NCI-H524 (cell line): ENCODE measurements around the gene PCDHB12.
"Not testable (repeated sequence)": the region's sequence is repeated elsewhere in the genome, so short reads cannot be mapped to it uniquely, and the experiment has no call there.

Experiments
- DNase-seq, 2 experiments: peaks; one replicate each; lab custom pipeline; 2025; lab: John Stamatoyannopoulos, UW

PCDHB12 gene

DNA sequence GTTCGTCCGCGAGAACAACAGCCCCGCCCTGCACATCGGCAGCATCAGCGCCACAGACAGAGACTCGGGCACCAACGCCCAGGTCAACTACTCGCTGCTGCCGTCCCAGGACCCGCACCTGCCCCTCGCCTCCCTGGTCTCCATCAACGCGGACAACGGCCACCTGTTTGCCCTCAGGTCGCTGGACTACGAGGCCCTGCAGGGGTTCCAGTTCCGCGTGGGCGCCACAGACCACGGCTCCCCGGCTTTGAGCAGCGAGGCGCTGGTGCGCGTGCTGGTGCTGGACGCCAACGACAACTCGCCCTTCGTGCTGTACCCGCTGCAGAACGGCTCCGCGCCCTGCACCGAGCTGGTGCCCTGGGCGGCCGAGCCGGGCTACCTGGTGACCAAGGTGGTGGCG, 1.8 kb downstream of the PCDHB12 start:
- DNase-seq: not testable (repeated sequence)

DNA sequence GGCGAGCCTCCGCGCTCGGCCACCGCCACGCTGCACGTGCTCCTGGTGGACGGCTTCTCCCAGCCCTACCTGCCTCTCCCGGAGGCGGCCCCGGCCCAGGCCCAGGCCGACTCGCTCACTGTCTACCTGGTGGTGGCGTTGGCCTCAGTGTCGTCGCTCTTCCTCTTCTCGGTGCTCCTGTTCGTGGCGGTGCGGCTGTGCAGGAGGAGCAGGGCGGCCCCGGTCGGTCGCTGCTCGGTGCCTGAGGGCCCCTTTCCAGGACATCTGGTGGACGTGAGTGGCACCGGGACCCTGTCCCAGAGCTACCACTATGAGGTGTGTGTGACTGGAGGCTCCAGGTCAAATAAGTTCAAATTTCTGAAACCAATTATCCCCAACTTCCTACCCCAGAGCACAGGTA, 2.3 kb downstream of the PCDHB12 start:
- not testable (repeated sequence) for DNase-seq

DNA sequence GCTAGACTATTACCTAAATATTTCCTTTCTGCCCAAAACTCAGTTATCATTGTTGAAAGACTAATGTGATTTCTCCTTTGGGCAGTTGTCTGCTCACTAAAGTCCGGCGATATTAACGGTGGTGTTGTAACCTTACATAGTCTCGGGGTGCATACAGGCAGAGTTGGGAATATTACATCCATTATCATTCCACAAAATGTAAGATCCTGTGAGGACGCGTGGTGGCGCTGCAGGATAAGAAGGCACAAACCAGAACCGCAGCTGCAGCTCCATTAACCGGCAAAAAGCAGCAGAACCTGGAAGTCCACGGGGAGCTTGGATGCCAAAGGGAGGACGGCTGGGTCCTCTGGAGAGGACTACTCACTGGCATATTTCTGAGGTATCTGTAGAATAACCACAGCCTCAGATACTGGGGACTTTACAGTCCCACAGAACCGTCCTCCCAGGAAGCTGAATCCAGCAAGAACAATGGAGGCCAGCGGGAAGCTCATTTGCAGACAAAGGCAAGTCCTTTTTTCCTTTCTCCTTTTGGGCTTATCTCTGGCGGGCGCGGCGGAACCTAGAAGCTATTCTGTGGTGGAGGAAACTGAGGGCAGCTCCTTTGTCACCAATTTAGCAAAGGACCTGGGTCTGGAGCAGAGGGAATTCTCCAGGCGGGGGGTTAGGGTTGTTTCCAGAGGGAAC, 5.3 kb downstream of the PCDHB12 start, which contains the start of gene PCDHB13:
PCDHB13 (plus strand) TSS at position 264 of the 684 bp plus-strand sequence; CDS start at position 469, 205 bp downstream.
- DNase-seq: peak in 1 of 2 experiments; percentile 18

DNA sequence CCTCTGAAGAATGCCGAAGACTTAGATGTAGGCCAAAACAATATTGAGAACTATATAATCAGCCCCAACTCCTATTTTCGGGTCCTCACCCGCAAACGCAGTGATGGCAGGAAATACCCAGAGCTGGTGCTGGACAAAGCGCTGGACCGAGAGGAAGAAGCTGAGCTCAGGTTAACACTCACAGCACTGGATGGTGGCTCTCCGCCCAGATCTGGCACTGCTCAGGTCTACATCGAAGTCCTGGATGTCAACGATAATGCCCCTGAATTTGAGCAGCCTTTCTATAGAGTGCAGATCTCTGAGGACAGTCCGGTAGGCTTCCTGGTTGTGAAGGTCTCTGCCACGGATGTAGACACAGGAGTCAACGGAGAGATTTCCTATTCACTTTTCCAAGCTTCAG, 6.1 kb downstream of the PCDHB12 start:
- DNase-seq: not testable (repeated sequence)

DNA sequence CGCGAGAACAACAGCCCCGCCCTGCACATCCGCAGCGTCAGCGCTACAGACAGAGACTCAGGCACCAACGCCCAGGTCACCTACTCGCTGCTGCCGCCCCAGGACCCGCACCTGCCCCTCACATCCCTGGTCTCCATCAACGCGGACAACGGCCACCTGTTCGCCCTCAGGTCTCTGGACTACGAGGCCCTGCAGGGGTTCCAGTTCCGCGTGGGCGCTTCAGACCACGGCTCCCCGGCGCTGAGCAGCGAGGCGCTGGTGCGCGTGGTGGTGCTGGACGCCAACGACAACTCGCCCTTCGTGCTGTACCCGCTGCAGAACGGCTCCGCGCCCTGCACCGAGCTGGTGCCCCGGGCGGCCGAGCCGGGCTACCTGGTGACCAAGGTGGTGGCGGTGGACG, 7.0 kb downstream of the PCDHB12 start:
- DNase-seq: not testable (repeated sequence)

DNA sequence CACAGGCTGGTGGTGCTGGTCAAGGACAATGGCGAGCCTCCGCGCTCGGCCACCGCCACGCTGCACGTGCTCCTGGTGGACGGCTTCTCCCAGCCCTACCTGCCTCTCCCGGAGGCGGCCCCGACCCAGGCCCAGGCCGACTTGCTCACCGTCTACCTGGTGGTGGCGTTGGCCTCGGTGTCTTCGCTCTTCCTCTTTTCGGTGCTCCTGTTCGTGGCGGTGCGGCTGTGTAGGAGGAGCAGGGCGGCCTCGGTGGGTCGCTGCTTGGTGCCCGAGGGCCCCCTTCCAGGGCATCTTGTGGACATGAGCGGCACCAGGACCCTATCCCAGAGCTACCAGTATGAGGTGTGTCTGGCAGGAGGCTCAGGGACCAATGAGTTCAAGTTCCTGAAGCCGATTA, 7.5 kb downstream of the PCDHB12 start:
- DNase-seq: not testable (repeated sequence)

DNA sequence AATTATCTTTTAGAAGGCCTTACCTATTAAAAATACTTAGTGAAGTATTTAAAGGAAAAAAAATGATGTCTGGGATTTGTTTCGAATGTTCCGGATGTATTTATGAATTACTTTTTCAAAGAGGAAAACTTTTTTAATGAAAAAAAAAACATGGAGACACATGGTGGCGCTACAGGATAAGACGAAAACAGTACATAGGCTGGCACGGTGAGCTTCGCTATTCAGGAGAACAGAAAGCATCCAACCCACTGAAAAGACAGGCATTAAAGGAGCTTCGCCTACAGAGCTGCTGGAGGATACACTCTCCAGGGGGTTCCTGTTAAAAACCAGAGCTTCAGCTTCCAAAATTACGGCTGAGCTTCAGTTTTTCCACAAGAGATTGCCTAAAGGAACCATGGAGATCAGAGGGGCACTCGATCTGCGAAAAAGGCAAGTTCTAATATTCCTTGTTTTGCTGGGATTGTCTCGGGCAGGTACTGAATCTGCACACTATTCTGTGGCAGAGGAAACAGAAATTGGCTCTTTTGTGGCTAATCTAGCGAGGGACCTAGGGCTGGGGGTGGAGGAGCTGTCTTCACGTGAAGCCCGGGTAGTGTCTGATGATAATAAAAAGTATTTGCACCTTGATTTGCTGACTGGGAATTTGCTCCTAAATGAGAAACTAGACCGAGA, 14.7 kb downstream of the PCDHB12 start, which contains the start of gene PCDHB14:
PCDHB14 (plus strand) TSS at position 232 of the 672 bp plus-strand sequence; CDS start at position 395, 163 bp downstream.
- DNase-seq: peak; percentile 34 to 75

DNA sequence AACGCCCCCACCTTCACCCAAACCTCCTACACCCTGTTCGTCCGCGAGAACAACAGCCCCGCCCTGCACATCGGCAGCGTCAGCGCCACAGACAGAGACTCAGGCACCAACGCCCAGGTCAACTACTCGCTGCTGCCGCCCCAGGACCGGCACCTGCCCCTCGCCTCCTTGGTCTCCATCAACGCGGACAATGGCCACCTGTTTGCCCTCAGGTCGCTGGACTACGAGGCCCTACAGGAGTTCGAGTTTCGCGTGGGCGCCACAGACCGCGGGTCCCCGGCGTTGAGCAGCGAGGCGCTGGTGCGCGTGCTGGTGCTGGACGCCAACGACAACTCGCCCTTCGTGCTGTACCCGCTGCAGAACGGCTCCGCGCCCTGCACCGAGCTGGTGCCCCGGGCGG, 16.3 kb downstream of the PCDHB12 start:
- DNase-seq: not testable (repeated sequence)

DNA sequence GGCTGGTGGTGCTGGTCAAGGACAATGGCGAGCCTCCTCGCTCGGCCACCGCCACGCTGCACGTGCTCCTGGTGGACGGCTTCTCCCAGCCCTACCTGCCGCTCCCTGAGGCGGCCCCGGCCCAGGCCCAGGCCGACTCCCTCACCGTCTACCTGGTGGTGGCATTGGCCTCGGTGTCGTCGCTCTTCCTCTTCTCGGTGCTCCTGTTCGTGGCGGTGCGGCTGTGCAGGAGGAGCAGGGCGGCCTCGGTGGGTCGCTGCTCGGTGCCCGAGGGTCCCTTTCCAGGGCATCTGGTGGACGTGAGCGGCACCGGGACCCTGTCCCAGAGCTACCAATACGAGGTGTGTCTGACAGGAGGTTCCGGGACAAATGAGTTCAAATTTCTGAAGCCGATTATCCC, 16.9 kb downstream of the PCDHB12 start:
- DNase-seq: not testable (repeated sequence)

DNA sequence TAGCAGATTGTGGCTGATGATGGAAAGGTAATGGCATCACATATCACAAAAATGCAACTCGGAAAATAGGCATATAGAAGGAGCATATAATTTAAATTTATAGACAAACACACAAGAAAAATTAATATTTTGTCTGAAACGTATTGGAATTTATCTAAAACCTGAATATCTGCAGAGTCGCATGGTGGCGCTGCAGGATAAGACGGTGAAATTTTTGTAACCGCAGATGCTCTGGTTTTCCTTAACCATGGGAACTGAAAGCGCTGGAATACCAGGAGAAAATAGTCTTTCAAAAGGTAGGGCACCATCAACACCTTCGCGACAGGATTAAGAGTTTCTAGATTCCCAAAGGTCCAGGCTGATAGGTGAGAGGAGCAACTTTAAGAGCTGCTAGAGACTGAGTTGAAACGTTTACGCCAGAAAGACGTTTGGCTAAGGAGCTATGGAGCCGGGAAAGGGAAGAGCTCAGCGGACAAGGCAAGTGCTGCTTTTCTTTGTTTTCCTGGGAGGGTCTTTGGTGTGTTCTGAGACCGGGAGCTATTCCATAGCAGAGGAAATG, 25.7 kb downstream of the PCDHB12 start:
- DNase-seq: no peak

DNA sequence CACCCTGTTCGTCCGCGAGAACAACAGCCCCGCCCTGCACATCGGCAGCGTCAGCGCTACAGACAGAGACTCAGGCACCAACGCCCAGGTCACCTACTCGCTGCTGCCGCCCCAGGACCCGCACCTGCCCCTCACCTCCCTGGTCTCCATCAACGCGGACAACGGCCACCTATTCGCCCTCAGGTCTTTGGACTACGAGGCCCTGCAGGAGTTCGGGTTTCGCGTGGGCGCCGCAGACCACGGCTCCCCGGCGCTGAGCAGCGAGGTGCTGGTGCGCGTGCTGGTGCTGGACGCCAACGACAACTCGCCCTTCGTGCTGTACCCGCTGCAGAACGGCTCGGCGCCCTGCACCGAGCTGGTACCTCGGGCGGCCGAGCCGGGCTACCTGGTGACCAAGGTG, 27.4 kb downstream of the PCDHB12 start:
- DNase-seq: not testable (repeated sequence)

DNA sequence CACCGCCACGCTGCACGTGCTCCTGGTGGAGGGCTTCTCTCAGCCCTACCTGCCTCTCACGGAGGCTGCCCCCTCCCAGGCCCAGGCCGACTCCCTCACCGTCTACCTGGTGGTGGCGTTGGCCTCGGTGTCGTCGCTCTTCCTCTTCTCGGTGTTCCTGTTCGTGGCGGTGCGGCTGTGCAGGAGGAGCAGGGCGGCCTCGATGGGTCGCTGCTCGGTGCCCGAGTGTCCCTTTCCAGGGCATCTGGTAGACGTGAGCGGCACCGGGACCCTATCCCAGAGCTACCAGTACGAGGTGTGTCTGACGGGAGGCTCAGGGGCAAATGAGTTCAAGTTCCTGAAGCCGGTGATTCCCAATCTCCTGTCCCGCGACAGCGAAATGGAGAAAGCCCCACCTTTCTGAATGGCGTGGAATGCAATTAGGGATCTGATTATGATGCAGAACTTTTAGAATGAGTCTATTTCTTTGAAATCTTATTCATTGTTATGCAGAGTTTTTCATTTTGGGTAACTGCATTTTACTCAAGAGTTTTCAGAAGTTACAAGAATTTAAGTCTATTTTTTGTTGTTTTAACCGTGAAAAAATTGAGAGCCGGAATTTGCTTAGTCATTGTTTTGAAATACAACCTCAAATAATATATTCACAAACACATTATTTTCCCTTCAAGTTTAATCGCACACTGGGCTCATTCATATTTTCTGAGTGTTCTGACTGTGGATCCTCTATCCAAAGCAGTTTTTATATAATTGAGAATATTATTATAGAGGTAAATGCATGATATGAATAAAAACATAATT, 28.2 kb downstream of the PCDHB12 start:
- DNase-seq: no peak

DNA sequence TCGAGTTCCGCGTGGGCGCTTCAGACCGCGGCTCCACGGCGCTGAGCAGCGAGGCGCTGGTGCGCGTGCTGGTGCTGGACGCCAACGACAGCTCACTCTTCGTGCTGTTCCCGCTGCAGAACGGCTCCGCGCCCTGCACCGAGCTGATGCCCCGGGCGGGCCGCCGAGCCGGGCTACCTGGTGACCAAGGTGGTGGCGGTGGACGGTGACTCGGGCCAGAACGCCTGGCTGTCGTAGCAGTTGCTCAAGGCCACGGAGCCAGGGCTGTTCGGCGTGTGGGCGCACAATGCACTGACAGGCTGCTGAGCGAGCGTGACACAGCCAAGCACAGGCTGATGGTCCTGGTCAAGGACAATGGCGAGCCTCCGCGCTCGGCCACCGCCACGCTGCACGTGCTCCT, 33.0 kb downstream of the PCDHB12 start:
- DNase-seq: no peak

DNA sequence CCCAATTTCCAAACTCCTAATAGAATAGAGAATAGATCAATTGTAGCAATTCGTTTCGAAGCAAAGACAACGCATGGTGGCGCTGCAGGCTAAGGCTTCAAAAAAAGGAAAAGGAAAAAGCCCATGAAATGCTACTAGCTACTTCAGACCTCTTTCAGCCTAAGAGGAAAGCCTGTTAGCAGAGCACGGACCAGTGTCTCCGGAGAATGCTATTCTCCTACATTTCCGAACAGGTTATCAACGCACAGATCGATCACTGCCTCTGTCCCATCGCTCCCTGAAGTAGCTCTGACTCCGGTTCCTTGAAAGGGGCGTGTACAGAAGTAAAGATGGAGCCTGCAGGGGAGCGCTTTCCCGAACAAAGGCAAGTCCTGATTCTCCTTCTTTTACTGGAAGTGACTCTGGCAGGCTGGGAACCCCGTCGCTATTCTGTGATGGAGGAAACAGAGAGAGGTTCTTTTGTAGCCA, 36.8 kb downstream of the PCDHB12 start, which contains the start of gene PCDHB15:
PCDHB15 (plus strand) TSS at position 146 of the 468 bp plus-strand sequence; CDS start at position 330, 184 bp downstream.
- DNase-seq: no peak

DNA sequence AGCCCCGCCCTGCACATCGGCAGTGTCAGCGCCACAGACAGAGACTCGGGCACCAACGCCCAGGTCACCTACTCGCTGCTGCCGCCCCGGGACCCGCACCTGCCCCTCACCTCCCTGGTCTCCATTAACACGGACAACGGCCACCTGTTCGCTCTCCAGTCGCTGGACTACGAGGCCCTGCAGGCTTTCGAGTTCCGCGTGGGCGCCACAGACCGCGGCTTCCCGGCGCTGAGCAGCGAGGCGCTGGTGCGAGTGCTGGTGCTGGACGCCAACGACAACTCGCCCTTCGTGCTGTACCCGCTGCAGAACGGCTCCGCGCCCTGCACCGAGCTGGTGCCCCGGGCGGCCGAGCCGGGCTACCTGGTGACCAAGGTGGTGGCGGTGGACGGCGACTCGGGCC, 38.5 kb downstream of the PCDHB12 start:
- not testable (repeated sequence) for DNase-seq

DNA sequence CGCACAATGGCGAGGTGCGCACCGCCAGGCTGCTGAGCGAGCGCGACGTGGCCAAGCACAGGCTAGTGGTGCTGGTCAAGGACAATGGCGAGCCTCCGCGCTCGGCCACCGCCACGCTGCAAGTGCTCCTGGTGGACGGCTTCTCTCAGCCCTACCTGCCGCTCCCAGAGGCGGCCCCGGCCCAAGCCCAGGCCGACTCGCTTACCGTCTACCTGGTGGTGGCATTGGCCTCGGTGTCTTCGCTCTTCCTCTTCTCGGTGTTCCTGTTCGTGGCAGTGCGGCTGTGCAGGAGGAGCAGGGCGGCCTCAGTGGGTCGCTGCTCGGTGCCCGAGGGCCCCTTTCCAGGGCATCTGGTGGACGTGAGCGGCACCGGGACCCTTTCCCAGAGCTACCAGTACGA, 38.9 kb downstream of the PCDHB12 start:
- DNase-seq: not testable (repeated sequence)

DNA sequence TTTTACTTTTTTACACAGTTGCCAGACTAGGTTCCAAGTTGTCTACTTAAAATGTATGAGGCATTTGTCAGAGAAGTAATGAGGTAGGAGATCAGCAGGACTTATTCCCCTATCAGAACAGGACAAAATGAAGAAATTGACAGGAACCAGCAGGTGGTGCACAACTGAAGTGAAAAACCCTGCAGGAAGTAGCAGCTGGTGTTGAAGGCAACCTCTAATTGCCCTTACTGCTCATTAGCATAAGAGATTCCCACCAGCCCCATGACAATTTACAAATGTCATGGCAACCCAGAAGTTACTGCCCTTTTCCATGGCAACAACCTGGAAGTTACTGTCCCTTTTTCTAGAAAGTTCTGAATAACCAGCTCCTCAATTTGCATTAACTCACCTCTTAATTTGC, 42.1 kb downstream of the PCDHB12 start:
- DNase-seq: peak in 1 of 2 experiments; percentile 10

DNA sequence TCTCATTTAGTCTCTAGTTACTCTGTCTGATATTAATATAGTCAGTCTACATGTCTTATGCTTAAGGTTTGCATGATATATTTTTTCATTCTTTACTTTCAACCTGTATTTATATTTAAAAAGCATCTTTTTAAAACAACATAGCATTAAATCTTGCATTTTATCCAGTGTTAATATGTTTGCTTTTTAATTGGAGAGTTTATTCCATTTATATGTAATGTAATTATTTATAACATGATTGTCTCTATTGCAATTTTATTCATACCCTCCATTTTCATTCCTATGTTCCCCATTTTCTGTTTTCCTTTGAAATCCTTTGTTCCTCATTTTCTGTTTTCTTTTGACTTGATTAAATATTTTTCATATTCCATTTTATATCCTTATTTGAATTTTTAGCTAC, 49.9 kb downstream of the PCDHB12 start:
- DNase-seq: no peak

DNA sequence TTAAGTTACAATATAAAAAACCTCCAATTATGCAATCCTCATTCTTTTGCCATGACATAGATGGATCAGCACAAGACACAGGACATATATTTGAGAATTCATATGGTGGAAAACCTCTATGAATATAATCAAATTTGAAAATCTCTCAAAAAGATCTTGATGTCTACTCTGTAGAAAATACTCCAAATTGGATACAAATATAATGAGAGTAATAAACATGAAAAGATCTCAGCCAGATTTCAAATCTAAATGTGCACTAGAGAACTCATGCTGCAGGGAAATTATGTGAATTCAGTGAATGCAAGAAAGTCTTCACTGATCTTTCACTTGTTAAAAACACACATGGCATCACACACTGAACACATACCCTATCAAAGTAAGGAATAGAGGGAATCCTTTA, 50.4 kb downstream of the PCDHB12 start:
- no peak for DNase-seq

DNA sequence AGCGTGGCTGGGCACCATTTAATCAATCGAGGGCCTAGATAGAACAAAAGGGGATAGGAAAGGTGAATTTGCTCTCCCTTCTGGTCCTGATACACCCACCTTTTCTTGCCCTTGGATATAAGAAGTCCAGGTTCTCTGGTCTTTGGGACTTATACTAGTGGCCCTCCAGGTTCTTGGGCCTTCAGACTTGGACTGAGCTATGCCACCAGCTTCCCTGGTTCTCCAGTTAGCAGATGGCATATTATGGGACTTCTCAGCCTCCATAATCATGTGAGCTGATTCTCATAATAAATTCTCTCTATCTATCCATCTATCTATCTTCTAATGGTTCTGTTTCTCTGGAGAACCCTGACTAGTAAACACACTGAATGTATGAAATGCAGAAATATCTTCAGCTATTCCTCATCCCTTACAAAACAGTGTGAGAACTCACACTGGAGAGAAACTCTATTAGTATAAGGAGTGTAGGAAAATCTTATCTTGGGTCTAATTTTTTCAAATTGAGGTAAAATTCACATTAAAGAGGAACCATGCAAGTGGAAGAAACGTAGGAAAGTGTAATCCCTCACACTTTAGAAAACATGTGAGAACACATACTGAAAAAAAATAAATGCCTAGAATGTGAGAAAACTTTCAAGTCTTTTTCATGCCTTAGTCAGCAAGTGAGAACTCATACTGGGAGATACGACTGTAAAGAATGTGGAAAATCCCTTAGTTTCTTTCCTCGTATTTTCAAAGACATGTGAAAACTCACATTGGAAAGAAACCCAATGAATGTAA, 52.1 kb downstream of the PCDHB12 start:
- DNase-seq: peak in 1 of 2 experiments; percentile 3

DNA sequence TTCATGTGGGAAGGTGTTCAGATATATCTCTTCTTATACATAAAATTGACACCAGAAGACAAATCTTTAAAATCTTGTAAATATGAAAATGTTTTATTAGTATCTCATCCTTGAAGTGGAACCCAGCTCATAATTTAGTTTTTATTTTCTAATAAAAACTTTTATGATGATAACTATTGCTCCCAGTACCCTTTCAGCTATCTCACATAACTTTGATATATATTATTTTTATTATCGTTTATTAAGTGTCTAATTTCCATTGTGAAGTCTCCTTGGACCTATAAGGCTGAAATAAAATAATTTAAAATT, 52.7 kb downstream of the PCDHB12 start:
- no peak for DNase-seq
